K562 (cell line): ENCODE results near the gene TECPR2. TPM values are rescaled to one million over a fixed set of nuclear protein-coding genes. Genes with fewer than 3 reads are reported as not detected.

Experiments
- CREB1 ChIP-seq, 2 experiments: sonication (generic) in 1 of 2; formaldehyde crosslinking in 1 of 2; IDR thresholded peaks; 2 replicates each; pipeline versions ENCODE4 v1.6.1 to v1.8.0; 2012 to 2022; ENCODE audit warnings: inconsistent platforms in 1 of 2, mild to moderate bottlenecking in 1 of 2, missing genetic modification reagents in 1 of 2, moderate library complexity in 1 of 2
- CREBBP ChIP-seq: IDR thresholded peaks from one replicate; pipeline ENCODE4 v1.6.1; 2012; ENCODE audit warnings: low read depth, mild to moderate bottlenecking, control low read depth, inconsistent platforms, low read length
- CSDE1 ChIP-seq, 2 experiments: fragments of 450-650 bp; IDR thresholded peaks; 2 replicates each; pipeline ENCODE4 v1.6.1; 2016; ENCODE audit warnings: mild to moderate bottlenecking in 1 of 2
- HDAC6 ChIP-seq: IDR thresholded peaks from 2 replicates; pipeline ENCODE4 v1.6.1; 2012; ENCODE audit warnings: low read depth, mild to moderate bottlenecking, control low read depth, inconsistent platforms, low read length, moderate library complexity
- PCBP2 ChIP-seq: fragments of 200-400 bp; formaldehyde crosslinking; IDR thresholded peaks from 2 replicates; pipeline ENCODE4 v1.6.1; 2018; ENCODE audit warnings: low read length, low read depth, mild to moderate bottlenecking, moderate library complexity; ENCODE audit not compliant: poor library complexity, severe bottlenecking
- SOX6 ChIP-seq: fragments of 450-650 bp; IDR thresholded peaks from 2 replicates; pipeline ENCODE4 v1.6.1; 2014; ENCODE audit warnings: mild to moderate bottlenecking
- ZKSCAN8 ChIP-seq: fragments of 200-800 bp; sonication (Bioruptor generic); IDR thresholded peaks from 2 replicates; pipeline ENCODE4 v1.6.1; 2016; ENCODE audit warnings: missing genetic modification characterization, missing compliant biosample characterization
- ZNF384 ChIP-seq: IDR thresholded peaks from 2 replicates; pipeline ENCODE4 v1.6.1; 2012; ENCODE audit warnings: low read depth, low read length, improper control_type of control experiment
- ZNF408 ChIP-seq: fragments of 250-450 bp; sonication (Bioruptor Pico); IDR thresholded peaks from 2 replicates; pipeline ENCODE4 v1.4.0; 2020; ENCODE audit warnings: low read depth, mild to moderate bottlenecking, moderate library complexity
- ZNF436 ChIP-seq: fragments of 250-450, 450-650 bp; sonication (Bioruptor Pico); formaldehyde crosslinking; IDR thresholded peaks from 2 replicates; pipeline ENCODE4 v1.7.0; 2020; ENCODE audit warnings: mild to moderate bottlenecking
- ZNF589 ChIP-seq: fragments of 200-800 bp; sonication (Bioruptor generic); IDR thresholded peaks from 2 replicates; pipeline ENCODE4 v1.6.1; 2016; ENCODE audit warnings: low read depth, missing genetic modification characterization, missing compliant biosample characterization
- polyA plus RNA-seq, 8 experiments: library from polyadenylated mRNA; depleted of rRNA in 4 of 8; stranded (reverse) in 5 of 8; unstranded in 3 of 8; fragments of >200 nt; fragmentation: Nextera tagmentation in 2 of 8; fragmentation: Illumina TruSeq in 1 of 8; extraction: Ambion mirVana in 2 of 8; extraction: Trizol in 1 of 8; gene quantifications; 2 replicates each; pipeline versions ENCODE4 v1.2.1 to v1.2.3, GENCODE V29; 2011 to 2014; ENCODE audit warnings: inconsistent platforms in 1 of 8, missing spikeins in 1 of 8
- total RNA-seq, 7 experiments: library from RNA; depleted of rRNA in 6 of 7; stranded (reverse); fragments of >200 nt in 6 of 7; fragmentation: Illumina TruSeq in 2 of 7; extraction: Trizol in 2 of 7; gene quantifications; 2 replicates each; pipeline versions ENCODE4 v1.2.1 to v1.2.3, GENCODE V29; 2011 to 2021; ENCODE audit warnings: low replicate concordance in 1 of 7
- TF ChIP-seq, protein P1 (sequence below): sonication (generic); formaldehyde crosslinking; IDR thresholded peaks from 2 replicates; pipeline ENCODE4 v1.8.0; 2022; ENCODE audit warnings: mild to moderate bottlenecking, missing genetic modification reagents
- TF ChIP-seq, protein P2 (sequence below): sonication (generic); formaldehyde crosslinking; IDR thresholded peaks from 2 replicates; pipeline ENCODE4 v1.8.0; 2022; ENCODE audit warnings: mild to moderate bottlenecking, missing genetic modification reagents
- TF ChIP-seq, protein P3 (sequence below): fragments of 450-650 bp; IDR thresholded peaks from 2 replicates; pipeline ENCODE4 v1.6.1; 2016; ENCODE audit warnings: low read depth, mild to moderate bottlenecking, moderate library complexity
- TF ChIP-seq, protein P4 (sequence below): fragments of 450-650 bp; IDR thresholded peaks from 2 replicates; pipeline ENCODE4 v1.6.1; 2017; ENCODE audit warnings: antibody characterized with exemption, mild to moderate bottlenecking

Gene TECPR2
- total and polyA plus RNA-seq, 9 of the 15 experiments (the other 6 are each of a cell fraction or from before 2014, with no cell fraction given), result 0.04 to 3.0 (median 0.83) TPM

DNA sequence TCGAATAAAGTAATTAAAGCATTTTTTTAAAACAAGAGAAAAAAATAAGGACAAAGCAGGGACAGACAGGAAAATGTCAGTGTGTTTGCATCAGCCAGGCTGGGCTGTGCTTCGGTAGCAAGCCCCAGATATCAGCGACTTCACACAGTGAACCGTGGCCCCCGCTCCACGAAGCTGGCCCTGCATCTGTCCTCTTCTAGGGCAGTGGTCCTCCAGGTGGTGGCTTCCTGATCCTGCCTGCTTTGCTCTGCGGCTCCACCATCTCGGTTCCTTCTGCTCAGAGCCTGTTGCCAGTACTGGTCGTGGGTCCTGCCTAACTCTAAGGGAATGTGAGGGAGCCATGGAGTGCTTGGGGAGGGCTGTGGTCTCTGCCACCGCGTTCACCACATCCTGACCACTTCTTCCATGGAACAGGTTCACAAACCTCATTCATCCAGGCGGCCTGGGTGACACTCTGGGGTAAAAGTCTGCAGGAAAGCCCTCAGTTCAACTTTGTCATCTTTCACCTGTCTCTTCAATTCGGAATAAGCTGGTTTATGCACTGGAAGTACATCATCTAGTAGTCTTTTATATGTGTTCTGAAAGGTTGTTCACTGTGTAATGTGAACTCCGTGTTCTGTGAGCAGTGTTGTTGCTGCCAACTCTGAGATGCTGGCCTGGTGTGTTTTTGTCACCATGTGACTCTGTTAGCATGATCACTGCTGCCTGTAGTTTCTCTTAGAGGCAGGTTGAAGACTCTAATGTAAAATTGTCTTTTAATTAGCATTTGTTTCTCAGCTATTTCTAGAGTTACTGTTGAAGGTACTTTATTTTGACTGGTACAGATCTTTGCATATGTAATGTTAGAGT is 99.0 kb downstream of the TECPR2 start (continued):
- no peak for TF ChIP-seq CREBBP
- TF ChIP-seq, protein P1, sequence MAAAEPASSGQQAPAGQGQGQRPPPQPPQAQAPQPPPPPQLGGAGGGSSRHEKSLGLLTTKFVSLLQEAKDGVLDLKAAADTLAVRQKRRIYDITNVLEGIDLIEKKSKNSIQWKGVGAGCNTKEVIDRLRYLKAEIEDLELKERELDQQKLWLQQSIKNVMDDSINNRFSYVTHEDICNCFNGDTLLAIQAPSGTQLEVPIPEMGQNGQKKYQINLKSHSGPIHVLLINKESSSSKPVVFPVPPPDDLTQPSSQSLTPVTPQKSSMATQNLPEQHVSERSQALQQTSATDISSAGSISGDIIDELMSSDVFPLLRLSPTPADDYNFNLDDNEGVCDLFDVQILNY (CRISPR knock-in tag), result no peak
- no peak for TF ChIP-seq CSDE1 (IDR thresholded peaks at IDR 0.05)
- TF ChIP-seq HDAC6, result no peak
- TF ChIP-seq, protein P2, sequence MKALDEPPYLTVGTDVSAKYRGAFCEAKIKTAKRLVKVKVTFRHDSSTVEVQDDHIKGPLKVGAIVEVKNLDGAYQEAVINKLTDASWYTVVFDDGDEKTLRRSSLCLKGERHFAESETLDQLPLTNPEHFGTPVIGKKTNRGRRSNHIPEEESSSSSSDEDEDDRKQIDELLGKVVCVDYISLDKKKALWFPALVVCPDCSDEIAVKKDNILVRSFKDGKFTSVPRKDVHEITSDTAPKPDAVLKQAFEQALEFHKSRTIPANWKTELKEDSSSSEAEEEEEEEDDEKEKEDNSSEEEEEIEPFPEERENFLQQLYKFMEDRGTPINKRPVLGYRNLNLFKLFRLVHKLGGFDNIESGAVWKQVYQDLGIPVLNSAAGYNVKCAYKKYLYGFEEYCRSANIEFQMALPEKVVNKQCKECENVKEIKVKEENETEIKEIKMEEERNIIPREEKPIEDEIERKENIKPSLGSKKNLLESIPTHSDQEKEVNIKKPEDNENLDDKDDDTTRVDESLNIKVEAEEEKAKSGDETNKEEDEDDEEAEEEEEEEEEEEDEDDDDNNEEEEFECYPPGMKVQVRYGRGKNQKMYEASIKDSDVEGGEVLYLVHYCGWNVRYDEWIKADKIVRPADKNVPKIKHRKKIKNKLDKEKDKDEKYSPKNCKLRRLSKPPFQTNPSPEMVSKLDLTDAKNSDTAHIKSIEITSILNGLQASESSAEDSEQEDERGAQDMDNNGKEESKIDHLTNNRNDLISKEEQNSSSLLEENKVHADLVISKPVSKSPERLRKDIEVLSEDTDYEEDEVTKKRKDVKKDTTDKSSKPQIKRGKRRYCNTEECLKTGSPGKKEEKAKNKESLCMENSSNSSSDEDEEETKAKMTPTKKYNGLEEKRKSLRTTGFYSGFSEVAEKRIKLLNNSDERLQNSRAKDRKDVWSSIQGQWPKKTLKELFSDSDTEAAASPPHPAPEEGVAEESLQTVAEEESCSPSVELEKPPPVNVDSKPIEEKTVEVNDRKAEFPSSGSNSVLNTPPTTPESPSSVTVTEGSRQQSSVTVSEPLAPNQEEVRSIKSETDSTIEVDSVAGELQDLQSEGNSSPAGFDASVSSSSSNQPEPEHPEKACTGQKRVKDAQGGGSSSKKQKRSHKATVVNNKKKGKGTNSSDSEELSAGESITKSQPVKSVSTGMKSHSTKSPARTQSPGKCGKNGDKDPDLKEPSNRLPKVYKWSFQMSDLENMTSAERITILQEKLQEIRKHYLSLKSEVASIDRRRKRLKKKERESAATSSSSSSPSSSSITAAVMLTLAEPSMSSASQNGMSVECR, result no peak
- TF ChIP-seq SOX6, result peak; percentile 18; the same call in 1 of the 2 replicates
- TF ChIP-seq, protein P3, sequence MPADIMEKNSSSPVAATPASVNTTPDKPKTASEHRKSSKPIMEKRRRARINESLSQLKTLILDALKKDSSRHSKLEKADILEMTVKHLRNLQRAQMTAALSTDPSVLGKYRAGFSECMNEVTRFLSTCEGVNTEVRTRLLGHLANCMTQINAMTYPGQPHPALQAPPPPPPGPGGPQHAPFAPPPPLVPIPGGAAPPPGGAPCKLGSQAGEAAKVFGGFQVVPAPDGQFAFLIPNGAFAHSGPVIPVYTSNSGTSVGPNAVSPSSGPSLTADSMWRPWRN, result no peak
- TF ChIP-seq, protein P4, sequence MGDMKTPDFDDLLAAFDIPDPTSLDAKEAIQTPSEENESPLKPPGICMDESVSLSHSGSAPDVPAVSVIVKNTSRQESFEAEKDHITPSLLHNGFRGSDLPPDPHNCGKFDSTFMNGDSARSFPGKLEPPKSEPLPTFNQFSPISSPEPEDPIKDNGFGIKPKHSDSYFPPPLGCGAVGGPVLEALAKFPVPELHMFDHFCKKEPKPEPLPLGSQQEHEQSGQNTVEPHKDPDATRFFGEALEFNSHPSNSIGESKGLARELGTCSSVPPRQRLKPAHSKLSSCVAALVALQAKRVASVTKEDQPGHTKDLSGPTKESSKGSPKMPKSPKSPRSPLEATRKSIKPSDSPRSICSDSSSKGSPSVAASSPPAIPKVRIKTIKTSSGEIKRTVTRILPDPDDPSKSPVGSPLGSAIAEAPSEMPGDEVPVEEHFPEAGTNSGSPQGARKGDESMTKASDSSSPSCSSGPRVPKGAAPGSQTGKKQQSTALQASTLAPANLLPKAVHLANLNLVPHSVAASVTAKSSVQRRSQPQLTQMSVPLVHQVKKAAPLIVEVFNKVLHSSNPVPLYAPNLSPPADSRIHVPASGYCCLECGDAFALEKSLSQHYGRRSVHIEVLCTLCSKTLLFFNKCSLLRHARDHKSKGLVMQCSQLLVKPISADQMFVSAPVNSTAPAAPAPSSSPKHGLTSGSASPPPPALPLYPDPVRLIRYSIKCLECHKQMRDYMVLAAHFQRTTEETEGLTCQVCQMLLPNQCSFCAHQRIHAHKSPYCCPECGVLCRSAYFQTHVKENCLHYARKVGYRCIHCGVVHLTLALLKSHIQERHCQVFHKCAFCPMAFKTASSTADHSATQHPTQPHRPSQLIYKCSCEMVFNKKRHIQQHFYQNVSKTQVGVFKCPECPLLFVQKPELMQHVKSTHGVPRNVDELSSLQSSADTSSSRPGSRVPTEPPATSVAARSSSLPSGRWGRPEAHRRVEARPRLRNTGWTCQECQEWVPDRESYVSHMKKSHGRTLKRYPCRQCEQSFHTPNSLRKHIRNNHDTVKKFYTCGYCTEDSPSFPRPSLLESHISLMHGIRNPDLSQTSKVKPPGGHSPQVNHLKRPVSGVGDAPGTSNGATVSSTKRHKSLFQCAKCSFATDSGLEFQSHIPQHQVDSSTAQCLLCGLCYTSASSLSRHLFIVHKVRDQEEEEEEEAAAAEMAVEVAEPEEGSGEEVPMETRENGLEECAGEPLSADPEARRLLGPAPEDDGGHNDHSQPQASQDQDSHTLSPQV, result peak; percentile 58; the same call in 1 of the 2 replicates
- peak; percentile 85 for TF ChIP-seq ZNF589 (CRISPR knock-in tag)
- no peak for TF ChIP-seq ZNF436 (CRISPR knock-in tag)
- TF ChIP-seq PCBP2, result no peak
- TF ChIP-seq ZNF408 (CRISPR knock-in tag), result no peak
- TF ChIP-seq ZKSCAN8 (CRISPR knock-in tag), result no peak
- 0 out of 2 replicates have a peak, but pooled peaks have one; percentile 27 for TF ChIP-seq ZNF384
- TF ChIP-seq CREB1 (IDR thresholded peaks at IDR 0.05), result no peak
- TF ChIP-seq CREB1 (CRISPR knock-in tag; IDR thresholded peaks at IDR 0.05), result no peak
